Measurements from ENCODE around the gene SASH1. TPM values are rescaled to one million over a fixed set of nuclear protein-coding genes. Genes with fewer than 3 reads are reported as not detected.

Gene SASH1
- total RNA-seq, 1 experiment from 2014 or later = 19.2 TPM

DNA sequence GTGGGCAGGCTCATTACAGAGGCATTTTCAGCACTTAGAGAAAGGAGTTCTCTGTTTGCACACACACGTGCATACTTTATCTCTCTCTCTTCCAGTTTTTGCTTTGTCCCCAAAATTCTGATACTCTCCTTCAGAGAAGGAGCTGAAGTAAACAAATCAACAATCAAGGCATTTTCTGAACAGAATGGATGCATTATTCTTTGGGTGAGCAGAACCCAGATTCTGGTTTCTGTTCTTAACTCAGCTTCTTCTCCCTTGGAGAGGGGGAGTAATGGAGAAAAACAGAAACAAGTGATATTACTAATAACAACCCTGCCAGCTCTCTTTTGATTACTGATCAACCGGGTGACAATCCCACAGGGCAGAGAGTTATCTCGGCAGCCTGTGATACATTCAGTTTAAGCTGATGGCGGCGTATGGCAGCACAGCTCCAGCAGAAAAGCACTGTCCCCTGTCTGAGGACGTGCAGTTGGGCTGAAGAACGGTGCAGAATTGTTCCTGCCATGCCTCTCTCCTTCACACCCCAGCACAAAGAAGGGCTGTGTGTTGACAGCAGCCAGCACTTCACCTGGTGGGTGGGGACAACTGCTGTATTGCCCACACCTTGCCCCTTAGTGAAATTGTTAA is 47.3 kb upstream of the SASH1 start:
- intact Hi-C loops (cut with micrococcal nuclease; ENCODE audit: unreplicated experiment) = no loop called here
- no peak for TF ChIP-seq EZH2 (IDR thresholded peaks at IDR 0.05; ENCODE audit: borderline replicate concordance, low read depth, low read length, poor library complexity, severe bottlenecking)
- TF ChIP-seq, protein P1, sequence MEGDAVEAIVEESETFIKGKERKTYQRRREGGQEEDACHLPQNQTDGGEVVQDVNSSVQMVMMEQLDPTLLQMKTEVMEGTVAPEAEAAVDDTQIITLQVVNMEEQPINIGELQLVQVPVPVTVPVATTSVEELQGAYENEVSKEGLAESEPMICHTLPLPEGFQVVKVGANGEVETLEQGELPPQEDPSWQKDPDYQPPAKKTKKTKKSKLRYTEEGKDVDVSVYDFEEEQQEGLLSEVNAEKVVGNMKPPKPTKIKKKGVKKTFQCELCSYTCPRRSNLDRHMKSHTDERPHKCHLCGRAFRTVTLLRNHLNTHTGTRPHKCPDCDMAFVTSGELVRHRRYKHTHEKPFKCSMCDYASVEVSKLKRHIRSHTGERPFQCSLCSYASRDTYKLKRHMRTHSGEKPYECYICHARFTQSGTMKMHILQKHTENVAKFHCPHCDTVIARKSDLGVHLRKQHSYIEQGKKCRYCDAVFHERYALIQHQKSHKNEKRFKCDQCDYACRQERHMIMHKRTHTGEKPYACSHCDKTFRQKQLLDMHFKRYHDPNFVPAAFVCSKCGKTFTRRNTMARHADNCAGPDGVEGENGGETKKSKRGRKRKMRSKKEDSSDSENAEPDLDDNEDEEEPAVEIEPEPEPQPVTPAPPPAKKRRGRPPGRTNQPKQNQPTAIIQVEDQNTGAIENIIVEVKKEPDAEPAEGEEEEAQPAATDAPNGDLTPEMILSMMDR (conservative IDR thresholded peaks at IDR 0.05; ENCODE audit: low read depth, low read length) = no peak
- H3K4me1 ChIP-seq (ENCODE audit: insufficient read depth, low read length, poor library complexity, severe bottlenecking) = no peaks in the 10 kb centered on the region
- no peak overlapping the region for H3K4me3 ChIP-seq (ENCODE audit: low read depth, low read length, poor library complexity, severe bottlenecking)
- ChIA-PET CTCF (no interaction called here), POLR2A (ENCODE audit: low non-redundant PET) (no interaction called here)
- H3K27ac ChIP-seq (ENCODE audit: low read depth, low read length, poor library complexity, severe bottlenecking) = no peak overlapping the region
- DNase-seq (ENCODE audit: low spot score) = no peak
- H3K27me3 ChIP-seq (replicated peaks; ENCODE audit: insufficient read depth, low read depth, low read length, poor library complexity) = no peaks in the 10 kb centered on the region
- no peaks in the 10 kb centered on the region for H3K9me3 ChIP-seq (ENCODE audit: low read depth, low read length, poor library complexity, severe bottlenecking)
- no TSS peak for BruUV-seq (replicated peaks)
- no peaks in the 10 kb centered on the region for H3K36me3 ChIP-seq (ENCODE audit: insufficient read depth, low read length, poor library complexity, severe bottlenecking)

DNA sequence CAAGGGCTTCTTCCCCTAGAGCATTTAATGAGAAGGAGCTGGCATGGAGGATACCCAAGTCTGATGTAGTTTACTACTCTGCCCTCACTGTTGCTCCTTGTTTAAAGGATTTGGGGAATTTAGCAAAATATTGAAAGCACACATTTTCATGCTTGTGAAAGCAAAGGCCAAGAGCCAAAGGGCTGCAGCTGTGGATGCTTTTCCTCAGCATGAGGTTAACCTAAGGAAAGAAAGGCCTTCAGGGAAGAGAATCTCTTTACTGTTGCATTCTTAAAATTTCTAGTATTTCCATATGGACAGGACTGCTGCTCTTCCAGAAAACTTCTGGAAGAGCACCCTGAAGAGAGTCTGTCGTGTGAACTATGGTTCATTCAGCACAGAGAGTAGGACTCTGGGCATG is 45.9 kb upstream of the SASH1 start:
- Histone ChIP-seq H3K4me3 (ENCODE audit: low read depth, low read length, poor library complexity, severe bottlenecking) (no peak overlapping the region), H3K27ac (ENCODE audit: low read depth, low read length, poor library complexity, severe bottlenecking) (no peak overlapping the region), H3K4me1 (ENCODE audit: insufficient read depth, low read length, poor library complexity, severe bottlenecking) (no peaks in the 10 kb centered on the region), H3K9me3 (ENCODE audit: low read depth, low read length, poor library complexity, severe bottlenecking) (no peaks in the 10 kb centered on the region), H3K27me3 (replicated peaks; ENCODE audit: insufficient read depth, low read depth, low read length, poor library complexity) (no peaks in the 10 kb centered on the region), H3K36me3 (ENCODE audit: insufficient read depth, low read length, poor library complexity, severe bottlenecking) (no peaks in the 10 kb centered on the region)
- TF ChIP-seq, protein P1 (conservative IDR thresholded peaks at IDR 0.05; ENCODE audit: low read depth, low read length) = no peak
- no peak for TF ChIP-seq EZH2 (IDR thresholded peaks at IDR 0.05; ENCODE audit: borderline replicate concordance, low read depth, low read length, poor library complexity, severe bottlenecking)
- intact Hi-C loops (cut with micrococcal nuclease; ENCODE audit: unreplicated experiment) = no loop called here
- no peak for DNase-seq (ENCODE audit: low spot score)
- CTCF ChIA-PET = no interaction called here
- POLR2A ChIA-PET (ENCODE audit: low non-redundant PET) = no interaction called here
- no TSS peak for BruUV-seq (replicated peaks)

DNA sequence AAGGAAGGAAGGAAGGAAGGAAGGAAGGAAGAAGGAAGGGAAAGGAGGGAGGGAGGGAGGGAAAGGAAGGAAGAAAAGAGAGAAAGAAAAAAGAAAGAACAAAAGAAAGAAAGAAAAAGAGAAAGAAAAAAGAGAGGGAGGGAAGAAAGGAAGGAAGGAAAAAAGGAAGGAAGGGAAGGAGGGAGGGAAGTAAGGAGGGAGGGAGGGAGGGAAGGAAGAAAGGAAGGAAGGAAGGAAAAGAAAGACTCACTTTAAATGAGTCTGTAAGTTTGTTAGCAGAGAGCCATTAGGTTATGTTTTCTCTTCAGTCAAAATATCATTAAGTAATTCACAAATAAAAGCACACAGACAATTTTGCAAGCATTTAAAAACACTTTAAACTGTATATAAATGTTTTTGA is 44.0 kb upstream of the SASH1 start:
- H3K36me3 ChIP-seq (ENCODE audit: insufficient read depth, low read length, poor library complexity, severe bottlenecking) = no peaks in the 10 kb centered on the region
- no TSS peak for BruUV-seq (replicated peaks)
- ChIA-PET POLR2A (ENCODE audit: low non-redundant PET) (no interaction called here), CTCF (no interaction called here)
- no peak overlapping the region for H3K27ac ChIP-seq (ENCODE audit: low read depth, low read length, poor library complexity, severe bottlenecking)
- no peak for TF ChIP-seq EZH2 (IDR thresholded peaks at IDR 0.05; ENCODE audit: borderline replicate concordance, low read depth, low read length, poor library complexity, severe bottlenecking)
- TF ChIP-seq, protein P1 (conservative IDR thresholded peaks at IDR 0.05; ENCODE audit: low read depth, low read length) = no peak
- no peaks in the 10 kb centered on the region for H3K4me1 ChIP-seq (ENCODE audit: insufficient read depth, low read length, poor library complexity, severe bottlenecking)
- no peaks in the 10 kb centered on the region for H3K27me3 ChIP-seq (replicated peaks; ENCODE audit: insufficient read depth, low read depth, low read length, poor library complexity)
- DNase-seq (ENCODE audit: low spot score) = no peak
- intact Hi-C loops (cut with micrococcal nuclease; ENCODE audit: unreplicated experiment) = no loop called here
- no peaks in the 10 kb centered on the region for H3K9me3 ChIP-seq (ENCODE audit: low read depth, low read length, poor library complexity, severe bottlenecking)
- H3K4me3 ChIP-seq (ENCODE audit: low read depth, low read length, poor library complexity, severe bottlenecking) = no peak overlapping the region

Data from A673 (cell line).